ENCODE data around the gene GNG2. TPM values are rescaled to one million over a fixed set of nuclear protein-coding genes. Genes with fewer than 3 reads are reported as not detected.

The GNG2 gene
- total RNA-seq, 1 experiment from 2014 or later = 0.23 TPM

- no TSS peak for BruUV-seq (replicated peaks)
- intact Hi-C loops (cut with micrococcal nuclease; ENCODE audit: unreplicated experiment) = no loop called here
- CTCF ChIA-PET = no interaction called here
- ATAC-seq (no peak), DNase-seq (ENCODE audit: low read depth, low spot score) (no peak)
- Histone ChIP-seq H3K9me3 (ENCODE audit: control insufficient read depth, insufficient read depth, low read depth, low read length) (no peaks in the 10 kb centered on the region), H3K27me3 (ENCODE audit: control insufficient read depth, insufficient read depth, low read length) (peaks cover 2% of the 10 kb centered on the region; the same call in 1 of the 2 replicates), H3K4me1 (ENCODE audit: control insufficient read depth, insufficient read depth, low read length) (no peaks in the 10 kb centered on the region), H3K36me3 (ENCODE audit: control insufficient read depth, insufficient read depth, low read length) (no peaks in the 10 kb centered on the region), H3K4me3 (ENCODE audit: low read depth in 2 of 2, low read length in 2 of 2) (no peak overlapping the region), H3K27ac (ENCODE audit: low read length) (no peak overlapping the region)
- in situ Hi-C loops (cut with HindIII; ENCODE audit: low pct_unique_long_range_greater_than_20kb, low sequenced_read_pairs) = no loop called here
- POLR2A ChIA-PET = no interaction called here
- no peak for TF ChIP-seq POLR2AphosphoS5 (IDR thresholded peaks at IDR 0.05; ENCODE audit: low read depth, low read length)
- TF ChIP-seq, protein P1, sequence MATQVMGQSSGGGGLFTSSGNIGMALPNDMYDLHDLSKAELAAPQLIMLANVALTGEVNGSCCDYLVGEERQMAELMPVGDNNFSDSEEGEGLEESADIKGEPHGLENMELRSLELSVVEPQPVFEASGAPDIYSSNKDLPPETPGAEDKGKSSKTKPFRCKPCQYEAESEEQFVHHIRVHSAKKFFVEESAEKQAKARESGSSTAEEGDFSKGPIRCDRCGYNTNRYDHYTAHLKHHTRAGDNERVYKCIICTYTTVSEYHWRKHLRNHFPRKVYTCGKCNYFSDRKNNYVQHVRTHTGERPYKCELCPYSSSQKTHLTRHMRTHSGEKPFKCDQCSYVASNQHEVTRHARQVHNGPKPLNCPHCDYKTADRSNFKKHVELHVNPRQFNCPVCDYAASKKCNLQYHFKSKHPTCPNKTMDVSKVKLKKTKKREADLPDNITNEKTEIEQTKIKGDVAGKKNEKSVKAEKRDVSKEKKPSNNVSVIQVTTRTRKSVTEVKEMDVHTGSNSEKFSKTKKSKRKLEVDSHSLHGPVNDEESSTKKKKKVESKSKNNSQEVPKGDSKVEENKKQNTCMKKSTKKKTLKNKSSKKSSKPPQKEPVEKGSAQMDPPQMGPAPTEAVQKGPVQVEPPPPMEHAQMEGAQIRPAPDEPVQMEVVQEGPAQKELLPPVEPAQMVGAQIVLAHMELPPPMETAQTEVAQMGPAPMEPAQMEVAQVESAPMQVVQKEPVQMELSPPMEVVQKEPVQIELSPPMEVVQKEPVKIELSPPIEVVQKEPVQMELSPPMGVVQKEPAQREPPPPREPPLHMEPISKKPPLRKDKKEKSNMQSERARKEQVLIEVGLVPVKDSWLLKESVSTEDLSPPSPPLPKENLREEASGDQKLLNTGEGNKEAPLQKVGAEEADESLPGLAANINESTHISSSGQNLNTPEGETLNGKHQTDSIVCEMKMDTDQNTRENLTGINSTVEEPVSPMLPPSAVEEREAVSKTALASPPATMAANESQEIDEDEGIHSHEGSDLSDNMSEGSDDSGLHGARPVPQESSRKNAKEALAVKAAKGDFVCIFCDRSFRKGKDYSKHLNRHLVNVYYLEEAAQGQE (IDR thresholded peaks at IDR 0.05; ENCODE audit: insufficient read depth in 1 of 2, low read depth in 2 of 2, low read length in 1 of 2) = no peak
- TF ChIP-seq SIN3A (IDR thresholded peaks at IDR 0.05; ENCODE audit: borderline replicate concordance, insufficient read depth, low read depth, low read length) = no peak
- TF ChIP-seq TCF7L2 (IDR thresholded peaks at IDR 0.05; ENCODE audit: low read depth, low read length) = no peak
Measured at GRCh38 chr14:51879170-51879569, 18.8 kb downstream of the GNG2 start.

- intact Hi-C loops (cut with micrococcal nuclease; ENCODE audit: unreplicated experiment) = no loop called here
- H3K4me3 ChIP-seq (ENCODE audit: low read depth in 2 of 2, low read length in 2 of 2) = no peak overlapping the region
- ChIA-PET POLR2A (no interaction called here), CTCF (no interaction called here)
- DNase-seq (ENCODE audit: low read depth, low spot score) (no peak), ATAC-seq (no peak)
- BruUV-seq (replicated peaks) = no TSS peak
- no peaks in the 10 kb centered on the region for H3K4me1 ChIP-seq (ENCODE audit: control insufficient read depth, insufficient read depth, low read length)
- in situ Hi-C loops (cut with HindIII; ENCODE audit: low pct_unique_long_range_greater_than_20kb, low sequenced_read_pairs) = no loop called here
- no peak overlapping the region for H3K27ac ChIP-seq (ENCODE audit: low read length)
- TF ChIP-seq, protein P1 (IDR thresholded peaks at IDR 0.05; ENCODE audit: insufficient read depth in 1 of 2, low read depth in 2 of 2, low read length in 1 of 2) = no peak
- TF ChIP-seq TCF7L2 (IDR thresholded peaks at IDR 0.05; ENCODE audit: low read depth, low read length) = no peak
- TF ChIP-seq SIN3A (IDR thresholded peaks at IDR 0.05; ENCODE audit: borderline replicate concordance, insufficient read depth, low read depth, low read length) = no peak
- no peak for TF ChIP-seq POLR2AphosphoS5 (IDR thresholded peaks at IDR 0.05; ENCODE audit: low read depth, low read length)
- TF ChIP-seq CTCF (IDR thresholded peaks at IDR 0.05) = no peak
- peaks cover 2% of the 10 kb centered on the region; the same call in 1 of the 2 replicates for H3K27me3 ChIP-seq (ENCODE audit: control insufficient read depth, insufficient read depth, low read length)
- no peaks in the 10 kb centered on the region for H3K9me3 ChIP-seq (ENCODE audit: control insufficient read depth, insufficient read depth, low read depth, low read length)
- H3K36me3 ChIP-seq (ENCODE audit: control insufficient read depth, insufficient read depth, low read length) = no peaks in the 10 kb centered on the region
Measured at GRCh38 chr14:51880835-51881580, 20.6 kb downstream of the GNG2 start.

Measured in Panc1 (cell line).